ENCODE measurements around the gene HLA-DMA. TPM values are rescaled to one million over a fixed set of nuclear protein-coding genes. Genes with fewer than 3 reads are reported as not detected.

The HLA-DMA gene
- total and polyA plus RNA-seq, 2 of the 4 experiments (the other 2 are of a cell fraction) = 2.3 to 8.3 TPM

DNA sequence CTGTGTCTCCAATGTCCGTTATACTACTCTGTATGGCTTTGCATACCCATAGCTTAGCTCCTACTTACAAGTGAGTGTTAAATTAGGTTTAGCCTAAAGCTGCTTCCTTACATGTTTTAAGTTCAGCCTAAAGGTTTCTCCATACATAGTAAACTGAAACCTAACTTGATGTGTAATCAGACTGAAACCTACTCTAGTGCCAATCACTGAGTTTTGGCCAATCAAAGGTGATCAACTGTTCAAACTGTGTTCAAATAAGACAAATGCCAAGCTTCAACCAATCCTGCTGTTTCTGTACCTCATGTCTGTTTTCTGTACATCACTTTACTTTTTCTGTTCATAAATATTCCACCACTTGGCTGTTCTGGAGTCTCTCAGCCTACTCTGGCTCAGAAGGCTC is 36.5 kb upstream of the HLA-DMA start:
- H2AK5ac ChIP-seq (ENCODE audit: low read depth, low read length) = no peak overlapping the region
- no peak overlapping the region for H3K9ac ChIP-seq (ENCODE audit: low read depth, low read length)
- H2BK15ac ChIP-seq (ENCODE audit: low read depth, low read length) = no peak overlapping the region
- no peak overlapping the region for H4K5ac ChIP-seq (ENCODE audit: low read depth, low read length)
- H3K79me1 ChIP-seq (ENCODE audit: low read depth in 1 of 2, low read length in 2 of 2) = no peaks in the 10 kb centered on the region
- no peak overlapping the region for H3K18ac ChIP-seq (ENCODE audit: low read depth, low read length)
- intact Hi-C loops (cut with micrococcal nuclease) (no loop called here), dilution Hi-C loops (cut with HindIII; ENCODE audit: low sequenced_read_pairs, unreplicated experiment) (no loop called here), in situ Hi-C loops (cut with MboI; ENCODE audit: low sequenced_read_pairs) (no loop called here)
- ChIA-PET CTCF (no interaction called here), POLR2A (ENCODE audit: unreplicated experiment) (no interaction called here)
- no peak for TF ChIP-seq MXI1 (IDR thresholded peaks at IDR 0.05; ENCODE audit: borderline replicate concordance, low read depth, low read length)
- no peak for TF ChIP-seq RCOR1 (IDR thresholded peaks at IDR 0.05; ENCODE audit: insufficient replicate concordance, low read length)
- no peak for TF ChIP-seq CEBPB (IDR thresholded peaks at IDR 0.05; ENCODE audit: low read depth, low read length)
- no peak for TF ChIP-seq MAFK (IDR thresholded peaks at IDR 0.05; ENCODE audit: low read depth, low read length)
- no peak for TF ChIP-seq POLR2A (IDR thresholded peaks at IDR 0.05; ENCODE audit: low read depth, low read length)
- TF ChIP-seq NFE2L2 (IDR thresholded peaks at IDR 0.05; ENCODE audit: low read depth, low read length) = no peak
- TF ChIP-seq RFX5 (IDR thresholded peaks at IDR 0.05; ENCODE audit: low read depth, low read length) = no peak
- TF ChIP-seq, protein P1, sequence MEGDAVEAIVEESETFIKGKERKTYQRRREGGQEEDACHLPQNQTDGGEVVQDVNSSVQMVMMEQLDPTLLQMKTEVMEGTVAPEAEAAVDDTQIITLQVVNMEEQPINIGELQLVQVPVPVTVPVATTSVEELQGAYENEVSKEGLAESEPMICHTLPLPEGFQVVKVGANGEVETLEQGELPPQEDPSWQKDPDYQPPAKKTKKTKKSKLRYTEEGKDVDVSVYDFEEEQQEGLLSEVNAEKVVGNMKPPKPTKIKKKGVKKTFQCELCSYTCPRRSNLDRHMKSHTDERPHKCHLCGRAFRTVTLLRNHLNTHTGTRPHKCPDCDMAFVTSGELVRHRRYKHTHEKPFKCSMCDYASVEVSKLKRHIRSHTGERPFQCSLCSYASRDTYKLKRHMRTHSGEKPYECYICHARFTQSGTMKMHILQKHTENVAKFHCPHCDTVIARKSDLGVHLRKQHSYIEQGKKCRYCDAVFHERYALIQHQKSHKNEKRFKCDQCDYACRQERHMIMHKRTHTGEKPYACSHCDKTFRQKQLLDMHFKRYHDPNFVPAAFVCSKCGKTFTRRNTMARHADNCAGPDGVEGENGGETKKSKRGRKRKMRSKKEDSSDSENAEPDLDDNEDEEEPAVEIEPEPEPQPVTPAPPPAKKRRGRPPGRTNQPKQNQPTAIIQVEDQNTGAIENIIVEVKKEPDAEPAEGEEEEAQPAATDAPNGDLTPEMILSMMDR (conservative IDR thresholded peaks at IDR 0.05; ENCODE audit: low read depth, low read length) = no peak
- TF ChIP-seq, protein P2, sequence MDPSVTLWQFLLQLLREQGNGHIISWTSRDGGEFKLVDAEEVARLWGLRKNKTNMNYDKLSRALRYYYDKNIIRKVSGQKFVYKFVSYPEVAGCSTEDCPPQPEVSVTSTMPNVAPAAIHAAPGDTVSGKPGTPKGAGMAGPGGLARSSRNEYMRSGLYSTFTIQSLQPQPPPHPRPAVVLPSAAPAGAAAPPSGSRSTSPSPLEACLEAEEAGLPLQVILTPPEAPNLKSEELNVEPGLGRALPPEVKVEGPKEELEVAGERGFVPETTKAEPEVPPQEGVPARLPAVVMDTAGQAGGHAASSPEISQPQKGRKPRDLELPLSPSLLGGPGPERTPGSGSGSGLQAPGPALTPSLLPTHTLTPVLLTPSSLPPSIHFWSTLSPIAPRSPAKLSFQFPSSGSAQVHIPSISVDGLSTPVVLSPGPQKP (IDR thresholded peaks at IDR 0.05; ENCODE audit: borderline replicate concordance, low read depth, low read length) = no peak
- no peak for TF ChIP-seq SMC3 (IDR thresholded peaks at IDR 0.05; ENCODE audit: low read depth, low read length)
- TF ChIP-seq BHLHE40 (IDR thresholded peaks at IDR 0.05; ENCODE audit: low read depth, low read length) = no peak
- TF ChIP-seq CHD1 (IDR thresholded peaks at IDR 0.05; ENCODE audit: low read depth, low read length) = no peak
- no peak for TF ChIP-seq RAD21 (IDR thresholded peaks at IDR 0.05; ENCODE audit: low read length)
- no peak for TF ChIP-seq MAZ (IDR thresholded peaks at IDR 0.05; ENCODE audit: borderline replicate concordance, low read depth, low read length)
- no peak for TF ChIP-seq FOS (IDR thresholded peaks at IDR 0.05; ENCODE audit: low read depth, low read length)
- H3K4me1 ChIP-seq (ENCODE audit: control insufficient read depth, insufficient read depth, low read length) = no peaks in the 10 kb centered on the region
- H3K4me2 ChIP-seq (ENCODE audit: low read depth, low read length) = no peak overlapping the region
- H3K56ac ChIP-seq (ENCODE audit: extremely low read depth, insufficient read depth, low read length) = no peak overlapping the region
- H4K20me1 ChIP-seq (ENCODE audit: insufficient read depth, low read length) = peaks cover 5% of the 10 kb centered on the region; the same call in 1 of the 2 replicates
- no peak overlapping the region for H2BK120ac ChIP-seq (ENCODE audit: low read depth, low read length)
- no peak overlapping the region for H2AK9ac ChIP-seq (replicated peaks; ENCODE audit: low read depth, low read length, poor library complexity)
- no peak overlapping the region for H3K27ac ChIP-seq (ENCODE audit: insufficient read depth, low read length)
- WGBS, 2 experiments (ENCODE audit: extremely low coverage in 2 of 2, insufficient read length in 1 of 2) = no CpG with 5 or more reads among the region's 1 CpG
- no peak overlapping the region for H2BK20ac ChIP-seq (ENCODE audit: low read depth, low read length)
- ATAC-seq (ENCODE audit: low read depth) (no peak), DNase-seq (no peak)
- H4K8ac ChIP-seq (ENCODE audit: low read depth in 2 of 2, low read length in 2 of 2) = no peak overlapping the region
- peaks cover 15% of the 10 kb centered on the region for H3K27me3 ChIP-seq (ENCODE audit: control insufficient read depth, insufficient read depth, low read length)
- H3K23ac ChIP-seq (ENCODE audit: low read depth, low read length) = no peak overlapping the region
- no peak overlapping the region for H3K4ac ChIP-seq (ENCODE audit: low read depth, low read length)
- no peaks in the 10 kb centered on the region for H3K36me3 ChIP-seq (ENCODE audit: control insufficient read depth, insufficient read depth, low read length)
- no peaks in the 10 kb centered on the region for H3K9me1 ChIP-seq (ENCODE audit: insufficient read depth, low read length)
- no peak overlapping the region for H3K14ac ChIP-seq (replicated peaks; ENCODE audit: low read depth, low read length)
- H3K9me3 ChIP-seq (ENCODE audit: control insufficient read depth, insufficient read depth, low read length) = no peaks in the 10 kb centered on the region
- no peak overlapping the region for H2AFZ ChIP-seq (replicated peaks; ENCODE audit: low read length, poor library complexity)
- H4K91ac ChIP-seq (ENCODE audit: insufficient read depth, low read depth, low read length) = no peak overlapping the region
- BruUV-seq (replicated peaks) = no TSS peak
- H2BK5ac ChIP-seq (ENCODE audit: low read depth, low read length, poor library complexity, severe bottlenecking) = no peak overlapping the region
- no peak overlapping the region for H3K4me3 ChIP-seq (ENCODE audit: insufficient read depth, low read depth, low read length)
